Fibroblast of skin of left quadriceps (primary cell): ENCODE data around the gene MIOX.

Experiments used
- DNase-seq, 2 experiments: peaks; one replicate each; pipeline ENCODE4 v3.0.0-alpha.2; 2013; ENCODE audit warnings: low read depth in 2 of 2

MIOX gene

DNA sequence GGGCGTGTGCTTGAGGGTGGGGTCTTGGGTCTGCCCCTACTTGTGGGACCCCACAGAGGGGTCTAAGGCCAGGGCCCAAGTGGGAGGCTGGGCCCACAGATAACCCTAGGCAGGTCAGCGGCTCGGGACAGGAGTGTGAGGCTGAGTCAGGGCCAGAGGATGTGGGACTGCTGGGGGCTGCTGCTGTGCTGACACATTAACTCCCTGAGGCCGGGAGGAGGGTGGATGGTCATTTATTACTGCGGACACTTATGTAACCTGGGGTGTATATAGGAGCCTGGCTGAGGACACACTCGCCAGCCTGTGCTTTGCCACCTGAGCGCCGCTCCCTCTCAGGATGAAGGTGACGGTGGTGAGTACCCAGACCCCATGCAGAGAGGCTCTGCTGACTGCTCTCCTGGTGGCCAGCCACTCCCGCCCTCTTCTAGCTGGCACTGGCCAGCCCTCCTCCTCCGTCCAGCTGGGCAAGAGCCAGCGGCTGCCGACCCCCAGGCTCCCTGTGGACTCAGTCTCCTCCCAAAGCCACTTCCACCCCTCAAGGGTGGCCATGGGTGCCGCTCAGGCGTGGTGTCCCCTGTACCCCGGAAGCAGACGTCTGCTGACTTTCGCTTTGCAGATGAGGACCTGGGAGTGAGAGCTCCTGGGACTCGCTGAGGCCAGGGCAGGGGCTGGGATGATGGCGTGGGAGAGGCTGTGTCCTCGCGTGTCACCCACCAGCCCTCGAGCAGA is at the start of gene MIOX:
Gene MIOX, plus strand, starts transcription at position 299 of the 729 bp plus-strand sequence. Its CDS starts 39 bp downstream, at position 338.
- no peak for DNase-seq

GRCh38 chr22:50437511-50438304 is 49.0 kb upstream of the MIOX start:
- DNase-seq: no peak

GRCh38 chr22:50438305-50439275 is 48.1 kb upstream of the MIOX start:
- DNase-seq: no peak

- DNase-seq: no peak
Measured at GRCh38 chr22:50439314-50439870, 47.3 kb upstream of the MIOX start.

DNA sequence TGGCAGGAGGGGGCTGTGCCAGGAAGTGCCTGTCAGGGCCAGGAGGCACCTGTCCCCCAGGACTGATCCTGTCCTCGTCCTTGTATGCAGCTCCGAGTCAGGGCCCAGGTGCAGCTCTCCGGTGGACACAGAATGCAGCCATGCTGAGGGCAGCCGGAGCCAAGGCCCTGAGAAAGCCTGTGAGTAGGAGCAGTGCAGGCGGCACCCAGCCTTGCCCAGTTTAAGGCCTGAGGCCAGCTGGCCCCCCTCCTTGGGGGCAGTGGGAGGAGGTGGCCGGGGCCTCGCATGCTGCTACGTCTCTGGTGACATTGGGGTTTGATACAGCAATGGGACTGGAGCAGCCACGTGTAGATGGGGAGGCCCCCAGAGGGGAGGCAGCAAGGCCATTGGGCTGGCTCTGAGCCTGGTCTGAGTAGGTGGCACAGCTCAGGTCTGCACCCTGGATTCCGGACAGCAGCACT is 46.8 kb upstream of the MIOX start:
- no peak for DNase-seq

DNA sequence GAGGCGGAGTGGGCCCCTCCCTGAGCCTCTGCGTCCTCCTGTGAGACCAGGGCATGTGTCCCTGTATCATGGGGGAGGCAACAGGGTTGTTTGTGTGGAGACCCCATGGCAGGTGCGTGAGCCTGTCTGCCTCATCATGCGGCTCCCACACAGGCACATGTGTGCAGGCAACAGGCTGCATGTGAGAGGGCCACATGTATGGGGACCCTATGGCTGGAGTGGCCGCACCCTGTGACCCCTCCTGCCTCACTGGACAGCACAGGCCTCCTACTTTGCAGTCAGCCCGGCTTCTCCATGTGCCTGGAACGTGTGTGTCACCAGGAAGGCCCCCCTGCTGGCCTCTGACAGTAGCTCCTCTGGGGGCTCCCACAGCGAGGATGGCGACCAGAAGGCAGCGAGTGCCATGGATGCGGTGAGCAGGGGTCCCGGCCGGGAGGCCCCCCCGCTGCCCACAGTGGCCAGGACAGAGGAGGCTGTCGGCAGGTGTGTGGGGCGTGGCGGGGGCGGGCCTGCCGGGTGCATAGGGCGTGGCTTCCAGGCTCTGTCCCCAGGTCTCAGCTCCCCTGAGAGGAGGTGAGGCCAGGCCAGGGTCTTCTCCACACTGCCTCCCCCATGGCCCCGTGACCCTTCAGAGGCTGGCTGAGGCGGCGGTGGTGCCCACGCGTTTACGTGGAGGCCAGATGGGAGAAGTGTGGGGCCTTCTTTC is 46.0 kb upstream of the MIOX start:
- no peak for DNase-seq

GRCh38 chr22:50441428-50441993 is 45.1 kb upstream of the MIOX start:
- no peak for DNase-seq

DNA sequence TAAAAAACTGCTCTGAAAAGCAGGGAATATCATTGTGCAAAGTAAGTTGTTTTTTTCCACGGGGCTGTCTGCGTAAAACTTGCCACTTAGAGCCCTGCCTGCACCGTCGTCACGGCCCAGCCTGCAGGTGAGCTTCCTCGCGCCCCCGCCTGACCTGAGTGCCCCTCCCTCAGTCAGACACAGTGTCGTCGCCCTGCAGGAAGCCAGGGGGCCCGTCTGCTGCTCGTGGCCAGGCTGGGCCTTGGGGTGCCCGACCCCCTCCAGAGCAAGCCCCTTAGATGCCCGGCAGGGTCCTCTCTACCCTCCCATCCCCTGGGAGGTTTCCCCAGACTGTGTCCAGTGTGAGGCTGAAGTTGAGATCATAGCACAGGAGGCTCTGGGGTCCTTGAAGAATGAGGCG is 43.5 kb upstream of the MIOX start:
- no peak for DNase-seq

GRCh38 chr22:50443801-50444625 is 42.6 kb upstream of the MIOX start:
- no peak for DNase-seq

DNA sequence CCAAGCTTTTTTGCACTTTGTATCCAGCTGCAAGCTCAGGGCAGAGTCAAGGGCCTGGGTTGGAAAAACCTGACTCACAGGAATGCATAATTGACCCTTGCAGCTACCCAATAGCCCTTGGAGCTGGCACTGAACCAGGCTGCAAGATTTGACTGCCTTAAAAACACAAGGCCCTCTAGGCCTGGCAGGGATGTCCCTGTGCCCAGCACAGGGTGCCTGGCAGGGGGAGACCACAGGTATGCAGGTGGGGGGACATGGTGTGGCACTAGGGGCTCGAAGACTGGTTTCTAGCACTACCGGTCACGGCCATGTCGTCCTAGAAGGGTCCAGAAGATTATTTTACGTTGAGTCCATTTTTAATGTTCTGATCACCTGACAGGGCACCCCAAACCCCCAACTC is 42.0 kb upstream of the MIOX start:
- no peak for DNase-seq

DNA sequence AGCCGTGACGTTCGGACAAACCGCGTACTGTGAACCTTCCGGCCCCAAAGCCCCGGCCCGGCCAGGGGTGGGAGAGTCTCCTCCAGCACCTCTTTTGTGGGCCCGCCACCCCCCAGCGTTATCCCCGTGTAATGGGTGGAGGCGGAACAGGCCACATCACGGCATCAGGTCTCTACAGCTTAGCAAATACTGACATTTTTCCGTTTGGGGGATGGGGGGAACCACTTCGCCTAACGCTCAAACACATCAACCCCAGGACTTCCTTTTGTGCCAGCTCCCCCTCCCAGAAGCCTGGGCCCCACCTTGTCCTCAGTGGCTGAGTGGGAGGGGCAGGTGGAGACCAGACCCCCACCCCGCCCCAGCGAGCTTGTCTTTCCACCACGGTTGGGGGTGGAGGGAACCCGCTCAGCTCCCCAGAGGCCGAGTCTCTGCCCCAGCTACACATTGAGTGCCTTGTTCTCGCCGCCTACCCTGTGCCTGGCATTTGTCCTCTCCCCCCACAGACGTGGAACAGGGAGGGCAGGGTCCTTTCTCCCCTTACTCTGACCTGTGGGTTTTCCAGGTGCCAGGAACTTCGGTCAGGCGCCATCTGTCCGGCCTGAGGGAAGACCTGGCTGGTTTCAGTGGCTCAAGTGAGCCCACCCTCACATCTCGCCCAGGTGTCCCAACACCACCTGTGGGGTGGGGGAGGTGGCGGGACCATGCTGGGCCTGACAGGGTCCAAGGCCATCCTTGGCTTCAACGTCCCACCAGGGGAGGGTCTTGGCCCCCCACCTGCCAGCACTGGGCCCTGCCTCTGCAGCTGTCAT is 41.4 kb upstream of the MIOX start:
- no peak for DNase-seq

GRCh38 chr22:50445880-50446707 is 40.6 kb upstream of the MIOX start:
- no peak for DNase-seq

DNA sequence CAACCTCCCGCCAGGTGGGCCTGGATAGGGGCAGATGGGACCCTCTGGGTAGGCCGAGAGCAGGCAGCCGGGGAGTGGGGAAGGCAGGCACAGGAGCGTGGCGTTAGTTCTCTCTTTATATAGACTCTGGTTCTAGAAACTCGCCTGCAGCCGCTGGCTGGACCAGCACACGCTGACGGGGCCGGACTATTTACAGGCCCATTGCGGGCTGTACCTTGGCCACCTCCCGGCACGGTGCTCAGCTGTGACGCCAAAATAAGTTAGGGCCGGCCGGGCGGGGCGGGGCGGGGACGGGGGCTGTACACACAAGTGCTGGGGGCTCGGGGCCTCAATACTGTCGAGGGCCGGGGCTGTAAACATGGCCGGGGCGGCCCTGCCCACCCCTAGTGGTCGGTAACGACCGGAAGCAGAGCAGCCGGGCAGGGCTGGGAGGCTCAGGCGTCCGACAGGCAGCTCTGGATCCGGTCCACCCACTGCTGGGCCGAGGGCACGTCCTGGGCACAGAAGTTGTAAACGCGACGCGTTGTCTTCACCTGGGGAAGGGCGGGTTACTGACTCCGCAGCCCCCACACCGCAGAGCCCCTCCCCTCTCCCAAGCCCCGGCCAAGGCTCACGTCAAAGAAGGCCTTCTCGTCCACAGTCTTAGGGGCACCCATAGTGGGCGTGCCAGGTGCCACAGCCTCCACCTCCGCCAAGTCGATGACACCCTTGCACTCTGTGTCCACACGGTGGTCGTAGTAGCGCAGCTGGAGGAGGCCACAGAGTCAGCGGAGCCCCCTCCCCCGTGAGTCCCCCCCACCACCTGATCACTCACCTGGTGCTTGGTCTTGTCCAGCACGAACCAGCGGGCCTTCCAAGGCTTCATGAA is 39.7 kb upstream of the MIOX start:
- DNase-seq: no peak

GRCh38 chr22:50447576-50448551 is 38.8 kb upstream of the MIOX start:
- no peak for DNase-seq

DNA sequence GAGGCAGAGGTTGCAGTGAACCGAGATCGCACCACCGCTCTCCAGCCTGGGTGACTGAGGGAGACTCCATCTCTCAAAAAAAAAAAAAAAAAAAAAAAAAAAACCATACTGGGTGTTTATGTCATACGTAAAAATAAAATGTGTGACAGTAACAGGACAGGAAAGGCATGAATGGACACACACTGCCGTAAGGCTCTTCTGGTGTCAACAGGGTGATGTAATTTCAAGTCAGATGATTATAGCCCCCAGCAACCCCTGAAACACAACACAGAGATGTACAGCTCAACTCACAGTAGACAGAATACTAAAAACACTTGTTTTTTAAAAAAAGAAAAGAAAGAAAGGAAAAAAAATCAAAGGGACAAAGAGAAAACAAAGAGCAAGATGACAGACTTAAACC is 34.0 kb upstream of the MIOX start:
- no peak for DNase-seq

- DNase-seq: no peak
Measured at GRCh38 chr22:50454556-50455075, 32.0 kb upstream of the MIOX start.
